Measurements from ENCODE around the gene LEMD3.

LEMD3 gene

DNA sequence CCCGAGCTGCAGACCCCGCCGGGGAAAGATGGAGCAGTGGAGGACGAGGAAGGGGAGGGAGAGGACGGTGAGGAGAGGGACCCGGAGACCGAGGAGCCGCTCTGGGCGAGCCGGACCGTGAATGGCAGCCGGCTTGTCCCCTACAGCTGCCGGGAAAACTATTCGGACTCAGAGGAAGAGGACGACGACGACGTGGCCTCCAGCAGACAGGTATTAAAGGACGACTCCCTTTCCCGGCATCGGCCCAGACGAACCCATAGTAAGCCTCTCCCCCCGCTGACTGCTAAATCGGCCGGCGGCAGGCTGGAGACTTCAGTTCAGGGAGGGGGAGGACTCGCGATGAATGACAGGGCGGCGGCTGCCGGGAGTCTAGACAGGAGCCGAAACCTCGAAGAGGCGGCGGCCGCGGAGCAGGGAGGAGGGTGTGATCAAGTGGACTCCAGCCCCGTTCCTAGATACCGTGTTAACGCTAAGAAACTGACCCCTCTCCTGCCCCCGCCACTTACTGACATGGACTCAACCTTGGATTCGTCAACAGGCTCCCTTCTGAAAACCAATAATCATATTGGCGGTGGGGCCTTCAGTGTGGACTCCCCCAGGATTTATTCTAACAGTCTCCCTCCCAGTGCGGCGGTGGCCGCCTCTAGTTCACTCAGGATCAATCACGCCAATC, 962 bp downstream of the LEMD3 start:
- DNase-seq: peak; percentile 72
- peak; percentile 68 for ATAC-seq

DNA sequence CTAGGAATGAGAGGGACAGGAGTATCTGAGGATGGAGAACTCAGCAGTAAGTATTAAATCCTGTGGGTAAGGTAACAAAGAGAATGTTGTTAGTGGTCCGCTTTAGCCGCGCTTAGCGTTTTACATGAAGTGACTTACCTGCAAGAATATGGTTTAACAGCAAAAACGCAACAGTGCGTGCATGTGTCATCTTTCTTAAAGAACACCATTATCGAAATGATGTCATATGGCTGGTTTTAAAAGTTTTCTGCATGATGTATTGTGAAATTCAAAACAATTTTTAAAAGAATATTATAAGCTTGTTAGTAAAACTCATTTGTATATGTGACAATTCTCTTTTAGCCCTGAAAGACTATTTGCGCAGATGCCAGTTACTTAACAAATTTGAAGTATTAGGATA, 1.7 kb downstream of the LEMD3 start:
- ATAC-seq: no peak
- DNase-seq: no peak

DNA sequence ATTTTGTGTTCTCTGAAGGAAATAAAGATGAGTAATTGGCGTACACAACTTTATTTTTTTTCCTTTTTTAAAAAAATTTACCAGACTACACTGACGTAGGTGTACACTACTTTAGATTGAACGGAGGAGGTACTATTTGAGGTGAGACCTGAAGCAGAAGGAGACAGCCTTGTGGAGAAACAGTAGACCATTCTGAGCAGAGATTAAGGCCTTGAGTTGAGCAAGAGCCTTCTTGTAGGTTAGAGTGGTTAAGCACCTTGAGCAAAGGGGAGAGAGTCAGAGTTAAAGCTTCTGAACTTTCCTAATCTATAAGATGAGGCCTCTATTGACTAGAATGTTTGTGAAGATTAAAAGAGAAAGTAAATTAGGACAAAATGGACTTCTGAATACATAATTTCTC, 2.5 kb downstream of the LEMD3 start:
- ATAC-seq (no peak), DNase-seq (no peak)

DNA sequence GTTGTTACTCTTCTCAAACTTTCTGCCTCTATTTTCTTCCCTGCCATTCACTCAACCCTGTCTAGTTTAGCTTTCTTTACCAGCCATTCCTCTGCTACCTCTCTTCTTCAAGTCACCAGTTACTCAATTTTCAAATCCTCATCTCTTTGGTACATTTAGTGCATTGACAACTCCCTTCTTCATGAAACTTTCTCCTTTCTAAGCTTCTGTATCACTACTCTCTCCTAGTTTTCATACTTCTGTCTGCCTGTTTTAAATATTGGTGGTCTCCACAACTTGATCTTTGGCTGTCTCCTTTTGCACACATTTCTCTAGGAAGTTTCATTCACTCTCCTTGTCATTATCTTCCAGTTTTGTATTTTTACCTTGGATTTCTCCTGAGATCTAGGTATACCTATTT, 6.0 kb downstream of the LEMD3 start:
- ATAC-seq (no peak), DNase-seq (no peak)

DNA sequence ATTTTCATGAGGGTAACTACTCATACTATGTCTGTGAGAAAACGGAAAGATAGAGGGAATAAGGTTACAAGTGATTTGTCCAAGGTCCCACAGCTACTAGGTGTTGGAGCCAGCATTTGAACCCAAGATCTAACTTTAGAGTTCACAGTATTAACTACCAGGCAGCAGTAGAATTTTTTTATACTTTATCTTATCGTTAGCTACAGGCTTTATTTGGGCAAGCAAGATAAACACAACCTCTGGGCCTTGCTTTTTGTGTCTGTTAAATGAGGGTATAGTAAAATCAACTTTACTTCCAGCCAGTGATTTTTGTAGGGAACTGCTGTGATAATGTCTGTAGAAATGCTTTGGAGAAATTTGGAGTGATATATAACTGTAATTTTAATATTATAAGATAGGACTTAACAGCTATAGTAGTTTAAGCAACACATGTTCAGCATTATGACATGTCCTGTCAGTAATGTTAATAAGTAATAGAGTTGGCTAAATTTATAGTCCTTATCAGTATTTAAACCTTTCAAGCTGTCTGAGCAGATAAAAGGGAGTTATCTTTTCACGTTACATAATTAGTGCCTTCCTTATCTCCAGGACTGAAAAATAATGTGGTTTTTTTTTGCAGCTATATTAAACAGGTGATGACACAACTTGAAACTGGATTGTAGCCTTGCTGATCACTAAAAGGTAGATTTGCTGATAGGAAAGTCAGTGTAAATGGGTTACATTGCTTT, 12.8 kb downstream of the LEMD3 start:
- ATAC-seq (no peak), DNase-seq (no peak)

DNA sequence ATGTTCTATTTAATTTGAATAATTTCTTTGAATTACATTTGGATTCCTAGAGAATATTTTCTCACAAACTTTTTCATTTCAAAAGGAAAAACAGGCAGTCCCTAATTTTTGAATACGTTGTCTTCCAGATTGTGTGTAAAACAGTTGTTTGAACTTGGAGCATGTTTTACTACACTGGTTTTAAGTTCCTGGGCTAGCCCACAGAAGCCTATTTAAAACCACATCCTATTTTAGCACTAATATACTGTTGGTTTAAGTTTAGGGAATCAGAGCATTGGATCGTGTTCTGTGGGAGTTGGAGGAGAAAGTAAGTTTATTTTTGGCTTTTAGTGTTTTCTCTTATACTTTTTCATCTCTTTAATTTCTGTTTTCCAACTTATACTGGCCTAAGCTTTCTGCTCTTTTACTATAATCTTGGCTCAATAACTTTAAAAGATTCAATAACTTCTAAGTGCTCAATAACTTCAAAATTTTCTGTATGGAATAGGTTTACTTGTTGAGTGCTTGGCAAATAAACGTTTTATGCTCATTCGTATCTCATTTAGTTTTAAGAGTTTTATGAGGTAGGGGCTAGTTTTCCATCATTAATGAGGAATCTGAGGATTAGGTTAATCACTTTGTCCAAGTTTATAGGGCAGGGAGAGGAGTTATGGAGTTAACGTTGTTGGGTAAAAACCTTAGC, 14.9 kb downstream of the LEMD3 start:
- DNase-seq (no peak), ATAC-seq (no peak)

DNA sequence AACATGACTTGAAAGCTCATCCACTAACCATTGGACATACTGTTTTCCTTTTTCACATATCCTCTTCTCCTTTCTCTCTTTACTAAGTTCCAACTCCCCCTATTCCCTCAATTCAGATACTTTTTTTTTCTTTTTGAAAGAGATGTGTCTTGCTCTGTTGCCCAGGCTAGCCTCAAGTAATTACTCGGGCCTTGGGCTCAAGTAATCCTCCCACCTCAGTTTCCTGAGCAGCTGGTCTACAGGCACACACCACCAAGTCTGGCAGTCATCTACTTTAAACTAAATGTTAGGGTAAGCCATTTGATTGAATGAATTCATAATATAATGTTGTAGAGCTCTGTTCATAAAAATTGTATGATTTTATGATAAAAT, 15.5 kb downstream of the LEMD3 start:
- ATAC-seq (no peak), DNase-seq (no peak)

DNA sequence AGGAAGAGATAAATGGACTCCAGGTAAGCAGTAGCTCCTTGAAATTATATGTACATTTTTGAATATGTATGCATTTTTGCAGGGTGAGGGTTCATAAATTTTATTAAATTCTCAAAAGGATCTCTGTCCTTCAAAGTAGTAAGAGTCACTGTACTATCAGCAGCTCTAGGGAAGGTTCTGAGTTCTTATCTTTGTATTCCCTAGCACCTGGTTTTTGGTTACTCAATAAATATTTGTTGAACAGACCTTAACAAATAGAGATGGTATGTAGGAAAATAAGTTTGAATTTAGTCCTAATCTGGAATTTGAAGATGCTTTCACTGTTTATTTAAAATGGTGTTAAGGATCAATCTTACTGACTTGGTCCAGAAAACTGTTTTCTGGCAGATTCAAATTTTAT, 18.3 kb downstream of the LEMD3 start:
- ATAC-seq: no peak
- DNase-seq: no peak

DNA sequence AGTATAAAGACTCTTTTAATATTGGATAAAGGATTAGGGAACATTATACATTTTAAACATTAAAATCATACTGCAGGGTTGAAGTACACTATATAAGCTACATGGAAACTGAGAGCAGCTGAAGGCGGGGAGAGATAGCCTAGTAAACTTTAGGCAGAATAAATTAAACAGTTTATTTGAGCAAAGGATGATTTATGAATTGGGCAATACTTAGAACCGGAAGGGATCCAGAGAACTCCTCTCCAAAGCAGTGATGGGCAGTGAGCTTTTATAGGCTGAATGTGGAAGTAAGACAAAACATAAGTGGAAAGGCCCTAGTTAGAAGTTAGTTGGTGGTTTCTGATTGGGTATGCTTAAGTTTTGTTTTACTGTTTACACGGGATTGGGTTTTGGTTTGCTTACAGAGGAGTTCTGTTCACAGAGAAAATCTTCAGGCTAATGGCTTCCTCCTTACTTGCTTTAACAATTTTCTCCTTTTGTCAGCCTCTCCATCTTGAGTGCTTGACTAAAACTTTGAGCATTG, 18.9 kb downstream of the LEMD3 start:
- ATAC-seq (no peak), DNase-seq (no peak)

DNA sequence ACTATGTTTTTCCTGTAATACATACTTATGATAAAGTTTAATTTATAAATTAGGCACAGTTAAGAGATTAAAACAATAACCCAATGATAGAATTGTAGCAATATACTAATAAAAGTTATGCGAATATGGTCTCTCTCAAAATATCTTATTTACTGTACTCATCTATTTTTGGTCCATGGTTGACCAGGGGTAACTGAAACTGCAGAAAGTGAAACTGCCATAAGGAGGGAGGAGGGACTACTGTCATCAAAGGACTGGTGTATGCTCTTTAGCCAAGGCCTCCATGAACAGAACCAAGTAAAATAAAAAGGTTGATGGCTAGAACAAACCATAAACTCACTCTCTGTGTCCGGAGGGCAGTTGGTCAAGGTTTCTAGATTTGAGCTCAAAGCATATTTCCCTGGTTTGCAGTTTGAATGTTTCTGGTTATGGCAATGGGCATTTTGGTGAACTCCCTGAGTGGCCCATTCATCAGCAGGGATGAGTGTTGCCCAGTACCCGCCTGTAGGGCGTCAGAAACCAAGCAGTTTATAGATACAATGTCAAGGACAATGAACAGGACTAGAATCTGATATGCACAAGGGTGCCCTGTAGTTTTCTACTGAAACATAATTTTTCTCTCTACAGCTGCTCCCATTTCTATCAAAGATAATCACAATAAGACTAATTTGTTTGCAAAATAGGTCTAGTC, 19.8 kb downstream of the LEMD3 start:
- no peak for ATAC-seq
- DNase-seq: no peak

DNA sequence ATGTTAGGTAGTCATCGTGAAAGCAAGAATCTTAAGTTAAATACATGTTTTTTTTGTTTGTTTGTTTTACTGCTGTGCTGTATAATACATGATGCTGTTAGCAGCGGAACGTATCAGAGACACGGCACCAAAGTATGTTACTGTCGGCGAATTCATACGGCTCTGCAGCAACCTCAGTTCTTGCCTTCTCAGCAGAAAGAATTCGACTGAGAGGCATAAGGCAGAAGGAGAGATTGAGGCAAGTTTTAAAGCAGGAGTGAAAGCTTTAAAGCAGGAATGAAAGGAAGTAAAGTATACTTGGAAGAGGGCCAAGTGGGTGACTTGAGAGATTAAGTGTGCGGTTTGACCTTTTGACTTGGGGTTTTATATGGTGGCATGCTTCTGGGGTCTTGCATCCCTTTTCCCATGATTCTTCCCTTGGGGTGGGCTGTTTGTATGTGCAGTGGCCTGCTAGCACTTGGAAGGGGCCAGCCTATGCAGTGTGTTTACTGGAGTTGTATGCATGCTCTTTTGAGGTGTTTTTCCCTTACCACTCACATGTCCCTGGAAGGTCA, 23.7 kb downstream of the LEMD3 start:
- no peak for DNase-seq
- ATAC-seq: no peak

DNA sequence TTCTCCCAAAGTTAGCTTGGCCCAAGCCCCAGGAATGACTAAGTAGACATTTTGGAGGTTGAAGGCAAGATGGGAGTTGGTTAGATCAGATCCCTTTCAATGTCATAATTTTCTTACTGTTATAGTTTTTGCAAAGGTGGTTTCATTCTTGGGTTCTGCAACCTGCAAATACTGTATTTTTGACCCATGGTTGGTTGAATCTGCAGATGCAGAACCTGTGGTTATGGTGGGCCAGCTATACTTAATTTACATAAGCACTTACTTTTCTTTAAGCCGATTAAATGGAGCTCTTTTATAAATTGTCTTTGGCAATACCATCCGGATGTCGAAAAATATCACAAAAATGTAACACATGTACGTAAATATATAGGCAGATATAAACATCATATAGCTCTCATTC, 25.6 kb downstream of the LEMD3 start:
- DNase-seq: no peak
- no peak for ATAC-seq

DNA sequence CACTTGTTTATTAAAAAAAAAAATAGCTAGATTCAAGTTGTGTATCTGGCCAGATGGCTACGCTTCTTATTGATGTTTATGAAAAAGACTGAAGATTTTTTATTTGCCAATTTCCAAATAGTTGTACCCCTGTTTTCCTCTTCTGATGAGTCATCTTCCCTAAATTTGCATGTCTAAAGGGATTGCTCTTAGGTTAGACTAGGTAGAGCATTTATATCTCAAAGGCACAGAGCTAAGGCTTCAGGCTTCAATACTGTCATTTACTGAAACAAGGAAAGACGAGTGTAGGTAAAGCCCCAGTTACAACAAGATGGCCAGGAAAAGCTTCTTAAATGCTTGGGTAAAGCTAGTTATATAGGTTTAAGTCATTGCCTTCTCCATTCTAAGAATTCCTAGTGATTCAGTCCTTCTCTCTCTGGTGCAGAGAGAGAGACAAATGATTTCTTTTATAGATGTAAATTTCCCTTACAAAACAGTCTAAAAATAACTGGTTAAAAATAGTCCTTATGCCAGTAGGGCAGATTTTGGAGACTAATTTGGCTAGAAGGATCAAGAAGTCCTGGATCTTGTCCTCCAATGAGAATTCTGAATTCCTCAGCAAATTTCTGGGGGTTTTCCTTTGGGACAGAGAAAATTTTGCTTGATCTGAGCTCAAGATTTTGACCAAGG, 26.1 kb downstream of the LEMD3 start:
- ATAC-seq (no peak), DNase-seq (no peak)

DNA sequence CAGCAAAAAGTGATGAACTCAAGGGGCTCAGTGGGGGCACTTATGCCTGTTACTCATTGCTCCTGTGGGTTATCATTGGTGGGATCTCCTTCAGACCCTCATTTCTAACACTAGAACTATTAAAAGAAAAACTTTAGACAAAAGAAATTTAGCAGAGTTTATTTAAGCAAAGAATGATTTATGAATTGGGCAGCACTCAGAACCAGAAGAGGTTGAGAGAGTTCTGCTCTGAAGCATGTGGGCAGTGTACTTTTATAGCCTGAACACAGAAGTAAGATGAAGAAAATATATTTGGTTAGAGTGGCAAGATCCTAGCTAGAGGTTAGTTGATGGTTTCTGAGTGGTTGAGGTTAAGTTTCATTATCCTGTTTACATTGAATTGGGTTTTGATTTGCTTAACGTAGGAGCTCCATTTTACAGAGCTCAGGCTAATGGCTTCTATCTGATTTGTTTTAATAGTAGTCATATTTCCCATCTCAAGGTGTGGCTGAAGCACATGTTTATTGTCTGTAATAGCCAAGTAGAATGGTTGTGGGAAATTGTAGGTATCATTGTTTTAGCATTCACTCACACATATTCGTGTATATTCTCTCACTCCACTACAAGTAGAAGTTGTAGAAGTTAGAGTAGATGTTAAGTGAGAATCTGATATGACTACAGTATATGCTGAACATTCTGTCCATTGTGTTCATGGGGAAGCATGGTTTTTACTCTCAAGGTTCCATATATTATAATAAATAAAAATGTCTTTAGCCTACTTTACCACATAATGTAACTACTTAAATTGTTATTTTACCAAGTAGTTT, 27.6 kb downstream of the LEMD3 start:
- DNase-seq (no peak), ATAC-seq (peak; percentile 49)

DNA sequence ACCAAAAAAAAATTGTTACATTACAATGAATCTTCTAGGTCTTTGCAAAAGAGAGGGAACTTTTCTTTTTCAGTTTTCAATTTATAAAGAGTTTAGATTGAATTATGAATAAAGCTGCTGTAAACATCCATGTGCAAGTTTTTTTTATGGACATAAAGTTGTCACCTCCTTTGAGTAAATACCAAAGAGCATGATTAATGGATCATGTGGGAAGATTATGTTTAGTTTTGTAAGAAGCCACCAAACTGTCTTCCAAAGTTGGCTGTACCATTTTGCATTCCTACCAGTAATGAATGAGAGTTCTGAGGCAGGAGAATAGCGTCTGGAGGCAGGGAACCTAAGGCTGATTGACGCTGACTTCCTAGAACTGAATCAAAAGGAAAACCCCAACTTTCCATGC, 30.2 kb downstream of the LEMD3 start:
- ATAC-seq (no peak), DNase-seq (no peak)

DNA sequence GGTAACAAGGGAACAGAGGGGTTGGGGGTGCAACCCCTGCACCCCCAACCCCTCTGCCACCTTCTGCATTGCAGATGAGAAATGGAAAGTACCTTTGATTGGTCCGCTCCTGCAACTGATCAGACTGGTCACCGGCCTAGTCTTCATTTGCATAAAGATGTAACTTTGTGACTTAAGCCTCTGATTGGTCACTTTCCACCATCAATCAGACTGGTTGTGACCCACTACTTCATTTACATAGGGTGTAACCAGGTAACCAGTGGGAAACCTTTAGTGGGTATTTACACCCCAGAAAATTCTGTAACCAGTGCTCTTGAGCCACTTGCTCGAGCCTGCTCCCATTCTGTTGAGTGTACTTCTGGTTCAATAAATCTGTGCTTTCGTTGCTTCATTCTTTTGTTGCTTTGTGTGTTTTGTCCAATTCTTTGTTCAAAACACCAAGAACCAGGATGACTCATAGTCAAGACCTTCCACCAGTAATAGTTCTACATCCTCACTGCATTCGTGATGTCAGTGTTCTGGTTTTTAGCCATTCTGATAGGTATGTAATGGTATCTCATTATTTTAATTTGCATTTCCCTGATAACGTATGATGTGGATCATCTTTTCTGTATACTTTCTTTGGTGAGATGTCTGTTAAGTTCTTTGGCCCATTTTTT, 30.8 kb downstream of the LEMD3 start:
- DNase-seq (no peak), ATAC-seq (no peak)

DNA sequence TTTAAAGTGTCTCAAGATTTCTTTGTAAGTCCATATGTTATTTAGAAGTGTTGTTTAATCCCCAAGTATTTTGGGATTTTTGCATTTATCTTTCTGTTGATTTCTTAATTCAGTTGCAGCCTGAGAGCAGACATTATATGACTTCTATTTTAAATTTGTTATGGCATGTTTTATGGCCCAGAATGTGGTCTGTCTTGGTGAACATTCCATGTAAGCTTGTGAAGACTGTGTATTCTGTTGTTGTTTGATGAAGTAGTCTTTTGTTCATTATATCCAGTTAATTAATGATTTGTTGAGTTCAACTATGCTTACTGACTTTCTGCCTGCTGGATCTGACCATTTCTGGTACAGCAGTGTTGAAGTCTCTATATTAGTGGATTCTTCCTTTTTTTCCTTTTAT, 34.0 kb downstream of the LEMD3 start:
- DNase-seq: no peak
- ATAC-seq: no peak

DNA sequence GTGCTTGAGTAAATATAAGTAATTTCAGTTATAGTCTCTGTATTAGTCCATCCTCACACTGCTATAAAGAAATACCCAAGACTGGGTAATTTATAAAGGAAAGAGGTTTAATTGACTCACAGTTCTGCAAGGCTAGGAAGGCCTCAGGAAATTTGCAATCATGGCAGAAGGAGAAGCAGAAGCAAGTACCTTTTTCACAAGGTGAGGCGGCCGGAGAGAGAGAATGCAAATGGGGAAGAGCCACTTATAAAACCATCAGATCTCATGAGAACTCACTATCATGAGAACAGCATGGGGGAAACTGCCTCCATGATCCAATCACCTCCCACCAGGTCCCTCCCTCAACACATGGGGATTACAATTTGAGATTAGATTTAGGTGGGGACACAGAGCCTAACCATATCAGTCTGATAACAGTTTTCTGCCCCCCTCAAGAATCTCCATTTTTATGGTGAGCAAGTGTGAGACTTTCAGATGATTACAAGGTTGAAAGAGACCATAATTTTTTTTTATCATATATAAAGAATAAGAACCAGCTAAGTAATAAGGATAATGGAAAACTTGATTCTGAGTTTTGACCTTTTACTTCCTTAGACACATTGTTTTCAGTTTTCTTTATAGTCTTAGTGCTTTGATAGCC, 35.6 kb downstream of the LEMD3 start:
- DNase-seq: no peak
- peak; percentile 62 for ATAC-seq

DNA sequence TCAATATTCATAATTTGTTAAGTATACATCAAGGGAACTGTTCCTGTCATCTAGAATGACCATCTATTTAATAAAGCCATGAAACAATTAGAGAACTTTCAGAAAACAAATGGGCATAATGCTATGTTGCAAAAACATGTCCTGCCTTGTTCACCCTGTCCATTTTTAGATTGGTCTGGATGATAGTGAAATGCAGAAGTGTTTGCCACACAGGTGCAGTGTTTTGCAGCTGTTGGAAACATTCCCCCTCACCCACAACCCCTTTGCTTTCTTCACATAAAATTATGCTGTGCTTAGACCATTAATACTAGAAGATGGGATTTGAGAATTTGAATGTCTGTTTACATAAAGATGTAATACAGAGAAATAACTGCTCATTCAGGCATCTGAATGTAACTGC, 36.5 kb downstream of the LEMD3 start:
- no peak for ATAC-seq

DNA sequence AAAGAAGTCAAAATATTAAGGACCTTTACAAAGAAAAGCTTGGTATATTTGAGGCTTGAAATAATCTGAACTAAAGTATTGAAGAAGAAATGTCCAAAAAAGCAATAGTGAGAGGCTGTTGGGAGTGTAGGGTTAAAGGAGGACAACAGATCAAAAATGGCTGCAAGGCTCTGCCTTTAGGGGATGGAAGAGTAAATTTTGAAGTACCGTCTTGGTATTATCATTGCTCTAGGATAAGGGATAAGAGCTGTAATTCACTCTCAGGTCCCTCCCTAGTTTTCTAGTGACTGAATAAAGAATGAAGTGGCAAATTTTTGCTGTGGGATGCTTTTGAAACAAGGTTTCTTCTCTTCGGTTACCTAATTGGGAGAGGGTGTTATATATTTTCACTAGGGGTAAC, 38.7 kb downstream of the LEMD3 start:
- DNase-seq (no peak), ATAC-seq (no peak)

More for the DNA sequence above, 36.5 kb downstream of the LEMD3 start:
- no peak for DNase-seq
